Upper lobe of left lung (tissue), 6 donors: ENCODE data around the gene SPAG16. TPM values are rescaled to one million over a fixed set of nuclear protein-coding genes. Genes with fewer than 3 reads are reported as not detected.

ENCODE experiments used
- ATAC-seq, 2 donors: fragments of 200-7000 bp; cut with Tn5 transposase; one replicate each; pipeline ENCODE4 v1.9.1; 2022; ENCODE audit warnings: mild to moderate bottlenecking in 2 of 2, moderate library complexity in 2 of 2; ENCODE audit not compliant: low FRiP score in 2 of 2
- DNase-seq, 2 donors: peaks; one replicate each; pipeline ENCODE4 v3.0.0-alpha.2; 2019 to 2020
- H3K27ac ChIP-seq, 4 donors: fragments of 200-600 bp; sonication (generic); one replicate each; pipeline ENCODE4 v1.5.1; 2016 to 2019
- H3K27me3 ChIP-seq, 4 donors: fragments of 200-600 bp; sonication (generic); one replicate each; pipeline ENCODE4 v1.5.1; 2017 to 2019
- H3K36me3 ChIP-seq, 4 donors: fragments of 200-600 bp; sonication (generic); one replicate each; pipeline ENCODE4 v1.5.1; 2016 to 2019
- H3K4me1 ChIP-seq, 4 donors: fragments of 200-600 bp; sonication (generic); one replicate each; pipeline ENCODE4 v1.5.1; 2018 to 2019
- H3K4me3 ChIP-seq, 4 donors: fragments of 200-600 bp; sonication (generic); one replicate each; pipeline ENCODE4 v1.5.1; 2017 to 2019; ENCODE audit warnings: mild to moderate bottlenecking in 2 of 4, moderate library complexity in 1 of 4
- H3K9me3 ChIP-seq, 4 donors: fragments of 200-600 bp; sonication (generic); one replicate each; pipeline ENCODE4 v1.5.1; 2018 to 2019
- EP300 ChIP-seq, 4 donors: sonication (generic); formaldehyde crosslinking; IDR thresholded peaks; one replicate each; pipeline ENCODE4 v1.5.1; 2017; ENCODE audit warnings: antibody characterized with exemption in 4 of 4, control low read depth in 2 of 4
- POLR2A ChIP-seq, 4 donors: fragments of 450-650 bp; IDR thresholded peaks; one replicate each; pipeline ENCODE4 v1.5.1; 2016 to 2017; ENCODE audit warnings: antibody characterized with exemption in 4 of 4, mild to moderate bottlenecking in 2 of 4
- POLR2AphosphoS5 ChIP-seq, 2 donors: sonication (generic); formaldehyde crosslinking; IDR thresholded peaks; one replicate each; pipeline ENCODE4 v1.5.1; 2017; ENCODE audit warnings: antibody characterized with exemption in 2 of 2
- WGBS, 2 donors: methylation state at CpG; one replicate each; pipeline ENCODE4 v1.1.5; 2017 to 2018; 5-methylcytosine and 5-hydroxymethylcytosine counted together
- total RNA-seq, 6 donors: library from RNA; depleted of rRNA in 4 of 6; stranded (reverse); fragments of >200 nt in 4 of 6; gene quantifications; one replicate each; pipeline versions ENCODE4 v1.1.0 to v1.2.1, GENCODE V29; 2016 to 2021
- TF ChIP-seq, protein P1 (sequence below), 6 experiments: fragments of 450-650 bp in 4 of 6; fragments of 200-600 bp in 2 of 6; sonication (generic) in 2 of 6; IDR thresholded peaks; one replicate each; pipeline ENCODE4 v1.5.1; 2016 to 2019; ENCODE audit warnings: antibody characterized with exemption in 6 of 6
- donor health status: DM: no; HTN: no; CAD: no; lungs with moderate emphysema.
- donor health status: DM: no; HTN: yes; CAD: no; lungs with severe emphysema.

Gene SPAG16
- total RNA-seq, 6 donors from 2014 or later, result 9.7 to 65.0 (median 12.9) TPM

DNA sequence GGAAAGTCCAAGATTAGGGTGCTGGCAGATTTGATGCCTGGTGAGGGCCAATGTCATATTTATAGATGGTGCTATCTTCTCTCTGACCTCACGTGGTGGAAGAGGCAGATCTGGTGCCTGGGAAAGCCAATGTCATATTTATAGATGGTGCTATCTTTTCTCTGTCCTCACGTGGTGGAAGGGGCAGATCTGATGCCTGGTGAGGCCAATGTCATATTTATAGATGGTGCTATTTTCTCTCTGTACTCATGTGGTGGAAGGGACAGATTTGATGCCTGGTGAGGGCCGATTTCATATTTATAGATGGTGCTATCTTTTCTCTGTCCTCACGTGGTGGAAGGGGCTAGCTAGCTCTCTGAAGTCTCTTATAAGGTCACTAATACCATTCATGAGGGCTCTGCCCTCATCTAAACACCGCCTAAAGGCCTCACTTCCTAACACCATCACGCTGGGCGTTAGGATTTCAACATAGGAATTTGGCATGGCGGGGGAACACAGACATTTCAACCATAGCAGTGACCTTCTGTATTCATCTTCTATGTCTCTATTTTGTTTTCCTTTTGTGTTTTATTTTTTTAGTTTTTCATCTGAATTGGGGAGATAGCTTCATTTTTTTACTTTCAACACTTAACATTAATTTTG, 278.4 kb downstream of the SPAG16 start:
- Histone ChIP-seq H3K9me3 (peaks cover 0 to 5% (median 1%) of the 10 kb centered on the region in 4 donors), H3K27me3 (no peaks in the 10 kb centered on the region), H3K4me3 (no peak overlapping the region), H3K4me1 (no peaks in the 10 kb centered on the region), H3K27ac (no peak overlapping the region), H3K36me3 (no peaks in the 10 kb centered on the region)
- WGBS, 2 donors, result 70 to 73% methylated on average over 8 of the region's 8 CpGs
- ATAC-seq, result no peak
- no peak for DNase-seq
- TF ChIP-seq POLR2AphosphoS5 (IDR thresholded peaks at IDR 0.05) (no peak), POLR2A (IDR thresholded peaks at IDR 0.05) (no peak), EP300 (IDR thresholded peaks at IDR 0.05) (no peak)
- TF ChIP-seq, protein P1, sequence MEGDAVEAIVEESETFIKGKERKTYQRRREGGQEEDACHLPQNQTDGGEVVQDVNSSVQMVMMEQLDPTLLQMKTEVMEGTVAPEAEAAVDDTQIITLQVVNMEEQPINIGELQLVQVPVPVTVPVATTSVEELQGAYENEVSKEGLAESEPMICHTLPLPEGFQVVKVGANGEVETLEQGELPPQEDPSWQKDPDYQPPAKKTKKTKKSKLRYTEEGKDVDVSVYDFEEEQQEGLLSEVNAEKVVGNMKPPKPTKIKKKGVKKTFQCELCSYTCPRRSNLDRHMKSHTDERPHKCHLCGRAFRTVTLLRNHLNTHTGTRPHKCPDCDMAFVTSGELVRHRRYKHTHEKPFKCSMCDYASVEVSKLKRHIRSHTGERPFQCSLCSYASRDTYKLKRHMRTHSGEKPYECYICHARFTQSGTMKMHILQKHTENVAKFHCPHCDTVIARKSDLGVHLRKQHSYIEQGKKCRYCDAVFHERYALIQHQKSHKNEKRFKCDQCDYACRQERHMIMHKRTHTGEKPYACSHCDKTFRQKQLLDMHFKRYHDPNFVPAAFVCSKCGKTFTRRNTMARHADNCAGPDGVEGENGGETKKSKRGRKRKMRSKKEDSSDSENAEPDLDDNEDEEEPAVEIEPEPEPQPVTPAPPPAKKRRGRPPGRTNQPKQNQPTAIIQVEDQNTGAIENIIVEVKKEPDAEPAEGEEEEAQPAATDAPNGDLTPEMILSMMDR (IDR thresholded peaks at IDR 0.05), result no peak

DNA sequence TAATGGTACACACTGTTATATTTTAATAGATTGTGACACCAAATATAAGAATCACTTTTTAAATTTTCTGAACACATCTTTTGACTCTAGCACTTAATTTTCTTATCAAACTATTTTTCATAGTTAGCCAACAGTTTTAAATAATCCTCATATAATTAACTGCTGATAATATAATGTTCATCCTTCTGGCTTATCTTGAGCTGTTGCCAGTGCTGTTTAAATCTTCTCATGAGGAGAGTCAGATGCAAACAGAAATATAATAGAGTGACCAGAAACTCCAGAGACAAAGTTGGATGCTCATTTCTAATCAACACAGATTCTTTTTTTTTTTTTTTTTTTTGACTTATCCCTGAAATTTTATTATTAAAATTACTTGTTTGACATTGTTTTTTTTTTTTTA, 282.6 kb downstream of the SPAG16 start:
- H3K36me3 ChIP-seq, result no peaks in the 10 kb centered on the region
- ATAC-seq (no peak), DNase-seq (no peak)
- no peak for TF ChIP-seq POLR2AphosphoS5 (IDR thresholded peaks at IDR 0.05)
- no peak for TF ChIP-seq EP300 (IDR thresholded peaks at IDR 0.05)
- TF ChIP-seq, protein P1 (IDR thresholded peaks at IDR 0.05), result no peak
- TF ChIP-seq POLR2A (IDR thresholded peaks at IDR 0.05), result no peak
- peaks cover 0 to 5% (median 1%) of the 10 kb centered on the region in 4 donors for H3K9me3 ChIP-seq
- H3K4me1 ChIP-seq, result no peaks in the 10 kb centered on the region
- H3K27me3 ChIP-seq, result no peaks in the 10 kb centered on the region
- H3K4me3 ChIP-seq, result no peak overlapping the region
- no peak overlapping the region for H3K27ac ChIP-seq

DNA sequence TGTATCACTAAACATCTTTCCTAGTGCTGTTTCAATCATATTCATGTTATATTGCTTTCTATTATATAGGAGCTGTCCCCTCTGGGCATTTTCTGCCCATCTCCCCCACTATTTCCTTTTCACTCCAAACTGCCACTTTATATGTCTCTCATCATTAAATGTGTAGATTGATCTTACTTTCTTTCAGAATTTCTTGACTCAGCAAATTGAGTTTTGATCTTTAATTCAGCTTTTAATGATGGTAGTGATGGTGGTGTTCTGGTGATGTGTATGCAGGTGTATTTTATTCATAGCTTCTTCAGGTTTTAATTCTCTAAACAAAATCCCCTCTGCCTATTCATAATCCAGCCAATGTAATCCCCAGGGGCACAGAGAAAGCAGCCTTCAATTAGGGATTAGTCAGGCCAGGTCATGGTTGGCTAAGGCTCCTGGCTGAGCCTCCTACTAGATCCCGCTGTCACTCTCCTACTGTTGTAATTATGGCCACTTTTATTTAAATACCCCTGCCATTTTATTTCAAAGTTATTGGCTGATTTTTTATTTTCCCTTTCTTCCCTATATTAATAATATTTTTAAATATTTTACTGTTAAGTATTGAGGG, 325.4 kb downstream of the SPAG16 start:
- no peak overlapping the region for H3K27ac ChIP-seq
- 81 to 100% methylated on average over 1 of the region's 1 CpG for WGBS, 2 donors
- H3K4me1 ChIP-seq, result no peaks in the 10 kb centered on the region
- TF ChIP-seq POLR2AphosphoS5 (IDR thresholded peaks at IDR 0.05) (no peak), POLR2A (IDR thresholded peaks at IDR 0.05) (no peak), EP300 (IDR thresholded peaks at IDR 0.05) (no peak)
- TF ChIP-seq, protein P1 (IDR thresholded peaks at IDR 0.05), result no peak
- DNase-seq (no peak), ATAC-seq (no peak)
- peaks cover 0 to 3% (median 0%) of the 10 kb centered on the region in 4 donors for H3K9me3 ChIP-seq
- H3K27me3 ChIP-seq, result no peaks in the 10 kb centered on the region
- no peak overlapping the region for H3K4me3 ChIP-seq
- no peaks in the 10 kb centered on the region for H3K36me3 ChIP-seq

DNA sequence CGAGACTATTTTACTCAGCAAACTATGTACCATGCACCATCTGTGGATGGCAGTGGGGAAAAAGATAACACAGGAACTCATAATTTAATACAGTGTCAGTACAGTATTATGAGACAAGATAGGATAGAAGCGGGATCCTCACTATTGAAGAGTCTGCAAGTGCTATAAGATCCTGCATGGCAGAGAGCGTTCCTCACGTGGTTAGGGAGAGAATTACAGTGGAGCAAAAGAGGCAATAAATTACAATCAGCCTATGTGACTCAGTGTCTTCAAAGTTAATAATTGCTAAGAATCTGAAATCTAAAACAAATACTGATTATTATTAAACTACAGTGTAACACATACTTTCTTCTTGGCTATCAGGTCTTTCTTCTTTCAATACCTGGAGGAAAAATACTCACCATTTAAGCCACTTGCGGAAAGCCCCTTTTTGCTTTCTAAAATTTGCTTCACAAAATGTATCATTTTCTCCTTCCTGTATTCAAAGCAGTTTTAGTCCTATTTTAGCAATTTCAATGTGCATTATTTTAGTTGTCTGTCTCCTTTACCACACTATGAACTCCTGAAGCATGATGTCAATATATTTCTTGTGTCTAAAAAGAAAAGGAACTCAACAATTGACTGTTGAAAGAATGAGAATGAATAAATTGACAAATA, 342.9 kb downstream of the SPAG16 start:
- H3K27me3 ChIP-seq, result no peaks in the 10 kb centered on the region
- H3K9me3 ChIP-seq, result peaks cover 0 to 3% (median 0%) of the 10 kb centered on the region in 4 donors
- no peak for TF ChIP-seq EP300 (IDR thresholded peaks at IDR 0.05)
- no peak for TF ChIP-seq POLR2AphosphoS5 (IDR thresholded peaks at IDR 0.05)
- TF ChIP-seq, protein P1 (IDR thresholded peaks at IDR 0.05), result no peak
- TF ChIP-seq POLR2A (IDR thresholded peaks at IDR 0.05), result no peak
- WGBS, 2 donors, result 81 to 84% methylated on average over 5 of the region's 5 CpGs
- DNase-seq (no peak), ATAC-seq (no peak)
- H3K36me3 ChIP-seq, result no peaks in the 10 kb centered on the region
- H3K4me1 ChIP-seq, result no peaks in the 10 kb centered on the region
- no peak overlapping the region for H3K27ac ChIP-seq
- H3K4me3 ChIP-seq, result no peak overlapping the region
